ENCODE data around the gene PNLIPRP3.

Gene PNLIPRP3

GRCh38 chr10:116510565-116510964 is 82.9 kb downstream of the PNLIPRP3 start:
- H3K27ac ChIP-seq = no peak overlapping the region
- TF ChIP-seq CTCF (conservative IDR thresholded peaks at IDR 0.05) = no peak

GRCh38 chr10:116511365-116511764 is 83.7 kb downstream of the PNLIPRP3 start:
- H3K27ac ChIP-seq = no peak overlapping the region
- 0 out of 2 replicates have a peak, but pooled peaks have one; percentile 9 for TF ChIP-seq CTCF (conservative IDR thresholded peaks at IDR 0.05)

GRCh38 chr10:116521424-116522290 is 94.0 kb downstream of the PNLIPRP3 start:
- no peak overlapping the region for H3K27ac ChIP-seq
- peak; percentile 81 for TF ChIP-seq CTCF (conservative IDR thresholded peaks at IDR 0.05)

- TF ChIP-seq CTCF (conservative IDR thresholded peaks at IDR 0.05) = no peak
- no peak overlapping the region for H3K27ac ChIP-seq
Measured at GRCh38 chr10:116522803-116523381, 95.2 kb downstream of the PNLIPRP3 start.

GRCh38 chr10:116524736-116525135 is 97.1 kb downstream of the PNLIPRP3 start:
- TF ChIP-seq CTCF (conservative IDR thresholded peaks at IDR 0.05) = no peak
- H3K27ac ChIP-seq = no peak overlapping the region

GRCh38 chr10:116526219-116526618 is 98.6 kb downstream of the PNLIPRP3 start:
- TF ChIP-seq CTCF (conservative IDR thresholded peaks at IDR 0.05) = no peak
- no peak overlapping the region for H3K27ac ChIP-seq
